OCI-LY1 (cell line): ENCODE data around the gene FBN1.

Source experiments
- H2AFZ ChIP-seq: fragments of 200-600 bp; sonication (generic), shearing (Covaris generic); 2 replicates; pipeline ENCODE4 v1.6.0; 2014; ENCODE audit warnings: antibody characterized with exemption, mild to moderate bottlenecking, low read length
- H3F3A ChIP-seq: fragments of 200-600 bp; sonication (generic), shearing (Covaris generic); 2 replicates; pipeline ENCODE4 v1.6.0; 2014; ENCODE audit warnings: mild to moderate bottlenecking, antibody characterized with exemption, low read length, moderate library complexity; ENCODE audit not compliant: insufficient read depth
- H3K27ac ChIP-seq: fragments of 200-600 bp; sonication (generic); 2 replicates; pipeline ENCODE4 v1.5.1; 2014; ENCODE audit warnings: low read length, mixed run types, mild to moderate bottlenecking, low read depth; ENCODE audit not compliant: poor library complexity, severe bottlenecking
- H3K27me3 ChIP-seq: fragments of 200-600 bp; sonication (generic); 2 replicates; pipeline ENCODE4 v1.6.0; 2014; ENCODE audit warnings: antibody characterized with exemption, mild to moderate bottlenecking, low read length, moderate library complexity; ENCODE audit not compliant: insufficient read depth
- H3K36me3 ChIP-seq: fragments of 200-600 bp; sonication (generic); 2 replicates; pipeline ENCODE4 v1.6.1; 2014; ENCODE audit warnings: mild to moderate bottlenecking, antibody characterized with exemption, low read length, moderate library complexity, mixed read lengths; ENCODE audit not compliant: insufficient read depth
- H3K4me1 ChIP-seq: fragments of 200-600 bp; sonication (generic); 2 replicates; pipeline ENCODE4 v1.5.1; 2014; ENCODE audit warnings: mild to moderate bottlenecking, low read length, moderate library complexity; ENCODE audit not compliant: insufficient read depth, severe bottlenecking
- H3K4me2 ChIP-seq: fragments of 200-600 bp; sonication (generic), shearing (Covaris generic); 2 replicates; pipeline ENCODE4 v1.6.1; 2014; ENCODE audit warnings: low read length
- H3K4me3 ChIP-seq: fragments of 200-600 bp; sonication (generic); 2 replicates; pipeline ENCODE4 v1.5.1; 2014; ENCODE audit warnings: low read length, low read depth, mild to moderate bottlenecking, mixed read lengths; ENCODE audit not compliant: poor library complexity, severe bottlenecking
- H3K79me2 ChIP-seq: fragments of 200-600 bp; shearing (Covaris generic); 2 replicates; pipeline ENCODE4 v1.6.1; 2016; ENCODE audit warnings: mixed run types, low read length, mixed read lengths; ENCODE audit not compliant: insufficient read depth
- H3K9ac ChIP-seq: fragments of 200-600 bp; sonication (generic), shearing (Covaris generic); 2 replicates; pipeline ENCODE4 v1.6.1; 2014; ENCODE audit warnings: mild to moderate bottlenecking, low read length, mixed read lengths
- H3K9me2 ChIP-seq: fragments of 200-600 bp; sonication (generic), shearing (Covaris generic); 2 replicates; pipeline ENCODE4 v1.6.1; 2014; ENCODE audit warnings: low read depth, mild to moderate bottlenecking, low read length, mixed read lengths
- H3K9me3 ChIP-seq: fragments of 200-600 bp; shearing (Covaris generic); 2 replicates; pipeline ENCODE4 v1.6.1; 2014; ENCODE audit warnings: low read length, mixed read lengths
- H4K20me1 ChIP-seq: fragments of 200-600 bp; sonication (generic), shearing (Covaris generic); 2 replicates; pipeline ENCODE4 v1.6.0; 2016; ENCODE audit warnings: mild to moderate bottlenecking, low read length; ENCODE audit not compliant: insufficient read depth
- EZH2 ChIP-seq: fragments of 200-600 bp; sonication (generic), shearing (Covaris generic); IDR thresholded peaks from 2 replicates; pipeline ENCODE4 v1.8.0; 2017; ENCODE audit warnings: borderline replicate concordance, mixed run types, mild to moderate bottlenecking, antibody characterized with exemption, low read length, moderate library complexity, mixed read lengths
- TF ChIP-seq, protein P1 (sequence below): fragments of 200-600 bp; sonication (generic), shearing (Covaris generic); IDR thresholded peaks from 2 replicates; pipeline ENCODE4 v1.5.1; 2017; ENCODE audit warnings: mild to moderate bottlenecking, antibody characterized with exemption, low read length, moderate library complexity, mixed read lengths

The FBN1 gene

GRCh38 chr15:48590723-48591122 is 54.8 kb downstream of the FBN1 start:
- TF ChIP-seq, protein P1, sequence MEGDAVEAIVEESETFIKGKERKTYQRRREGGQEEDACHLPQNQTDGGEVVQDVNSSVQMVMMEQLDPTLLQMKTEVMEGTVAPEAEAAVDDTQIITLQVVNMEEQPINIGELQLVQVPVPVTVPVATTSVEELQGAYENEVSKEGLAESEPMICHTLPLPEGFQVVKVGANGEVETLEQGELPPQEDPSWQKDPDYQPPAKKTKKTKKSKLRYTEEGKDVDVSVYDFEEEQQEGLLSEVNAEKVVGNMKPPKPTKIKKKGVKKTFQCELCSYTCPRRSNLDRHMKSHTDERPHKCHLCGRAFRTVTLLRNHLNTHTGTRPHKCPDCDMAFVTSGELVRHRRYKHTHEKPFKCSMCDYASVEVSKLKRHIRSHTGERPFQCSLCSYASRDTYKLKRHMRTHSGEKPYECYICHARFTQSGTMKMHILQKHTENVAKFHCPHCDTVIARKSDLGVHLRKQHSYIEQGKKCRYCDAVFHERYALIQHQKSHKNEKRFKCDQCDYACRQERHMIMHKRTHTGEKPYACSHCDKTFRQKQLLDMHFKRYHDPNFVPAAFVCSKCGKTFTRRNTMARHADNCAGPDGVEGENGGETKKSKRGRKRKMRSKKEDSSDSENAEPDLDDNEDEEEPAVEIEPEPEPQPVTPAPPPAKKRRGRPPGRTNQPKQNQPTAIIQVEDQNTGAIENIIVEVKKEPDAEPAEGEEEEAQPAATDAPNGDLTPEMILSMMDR = no peak
- no peak for TF ChIP-seq EZH2
- H3K9me2 ChIP-seq = no peaks in the 10 kb centered on the region
- H3K9ac ChIP-seq = no peak overlapping the region
- H3K4me2 ChIP-seq = no peak overlapping the region
- no peaks in the 10 kb centered on the region for H4K20me1 ChIP-seq
- H3K27me3 ChIP-seq = no peaks in the 10 kb centered on the region
- H3K36me3 ChIP-seq = no peaks in the 10 kb centered on the region
- H3K27ac ChIP-seq = no peak overlapping the region
- H3K79me2 ChIP-seq = no peaks in the 10 kb centered on the region
- no peak overlapping the region for H2AFZ ChIP-seq
- H3K4me3 ChIP-seq = no peak overlapping the region
- no peaks in the 10 kb centered on the region for H3K9me3 ChIP-seq
- no peaks in the 10 kb centered on the region for H3K4me1 ChIP-seq
- H3F3A ChIP-seq = no peaks in the 10 kb centered on the region

DNA sequence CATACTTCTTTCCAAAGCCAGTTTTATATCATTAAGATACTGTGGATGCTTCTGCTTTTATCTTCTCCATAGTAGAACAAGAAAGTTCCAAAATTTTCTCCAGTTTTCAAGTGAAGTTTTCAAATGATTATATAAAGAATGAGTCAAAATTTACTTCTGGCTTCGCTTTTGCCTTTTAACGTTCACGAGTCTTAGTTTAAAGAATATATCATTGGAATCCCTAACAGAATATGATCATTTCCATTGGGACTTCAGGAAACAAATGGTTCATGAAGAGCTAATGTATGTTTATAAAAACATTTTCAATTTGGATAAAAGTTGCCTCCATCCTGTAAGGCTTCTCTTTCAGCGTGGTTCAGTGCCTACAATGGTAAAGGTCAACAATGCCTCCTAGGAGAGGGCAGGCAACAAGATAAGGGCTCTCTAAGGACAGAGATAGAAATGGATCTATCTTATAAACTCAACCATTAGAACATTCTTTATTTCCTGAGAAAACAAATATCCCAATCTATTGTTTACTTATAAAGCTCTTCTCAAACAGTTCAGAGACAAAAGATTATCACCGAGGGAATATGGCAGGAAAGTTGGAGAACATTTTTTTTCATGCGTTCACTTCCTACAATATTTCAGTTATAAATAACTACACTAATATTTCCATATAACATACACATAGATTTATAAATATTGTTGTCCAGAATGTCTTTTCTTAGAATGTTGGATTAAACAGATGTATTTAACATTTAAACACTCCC is 60.5 kb downstream of the FBN1 start:
- Histone ChIP-seq H3K79me2 (no peaks in the 10 kb centered on the region), H4K20me1 (no peaks in the 10 kb centered on the region), H3K9me2 (no peaks in the 10 kb centered on the region), H3K4me1 (no peaks in the 10 kb centered on the region), H3K9ac (no peak overlapping the region), H3F3A (no peaks in the 10 kb centered on the region), H3K27me3 (no peaks in the 10 kb centered on the region), H3K9me3 (no peaks in the 10 kb centered on the region), H3K4me2 (no peak overlapping the region), H2AFZ (no peak overlapping the region), H3K27ac (no peak overlapping the region), H3K36me3 (no peaks in the 10 kb centered on the region), H3K4me3 (no peak overlapping the region)
- TF ChIP-seq, protein P1 = no peak

DNA sequence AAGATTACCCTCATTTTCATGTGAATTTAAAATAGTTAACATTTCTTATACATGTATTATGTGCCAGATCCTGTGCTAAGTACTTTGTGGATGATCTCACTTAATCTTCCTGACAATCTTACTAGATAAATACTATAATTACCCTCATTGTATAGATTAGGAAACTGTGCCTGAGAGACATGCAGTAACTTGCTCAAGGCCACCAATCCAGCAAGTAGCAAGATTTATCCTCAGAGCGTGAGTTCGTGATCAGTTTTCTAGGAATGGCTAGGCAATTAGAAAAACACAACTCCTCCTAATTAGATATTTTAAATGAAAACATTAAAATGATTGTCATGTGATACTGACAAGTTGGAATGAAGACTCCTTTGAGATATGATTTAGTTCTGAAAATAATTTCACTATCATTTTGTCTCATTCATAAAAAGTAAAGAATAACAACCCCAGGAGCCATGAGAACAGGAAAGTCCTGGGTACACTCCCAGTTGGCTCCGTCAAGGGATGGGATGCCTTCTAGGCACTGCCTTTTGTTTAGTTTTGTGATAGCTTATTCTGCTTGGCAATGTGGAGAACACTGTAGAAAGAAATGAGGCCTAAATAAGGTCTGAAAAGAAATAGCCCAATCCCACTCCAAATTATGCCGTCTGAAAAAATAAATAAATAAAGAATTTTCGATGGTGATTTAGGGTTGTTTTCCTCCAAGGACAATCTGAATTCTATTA is 61.3 kb downstream of the FBN1 start:
- Histone ChIP-seq H2AFZ (no peak overlapping the region), H3K27ac (no peak overlapping the region), H3F3A (no peaks in the 10 kb centered on the region), H4K20me1 (no peaks in the 10 kb centered on the region), H3K4me2 (no peak overlapping the region), H3K79me2 (no peaks in the 10 kb centered on the region), H3K9me2 (no peaks in the 10 kb centered on the region), H3K4me1 (no peaks in the 10 kb centered on the region), H3K9ac (no peak overlapping the region), H3K27me3 (no peaks in the 10 kb centered on the region), H3K36me3 (no peaks in the 10 kb centered on the region), H3K9me3 (no peaks in the 10 kb centered on the region), H3K4me3 (no peak overlapping the region)
- TF ChIP-seq, protein P1 = no peak
- TF ChIP-seq EZH2 = no peak
